ENCODE results near the gene SPATA6.
"Not testable (repeated sequence)": the region's sequence is repeated elsewhere in the genome, so short reads cannot be mapped to it uniquely, and the experiment has no call there.

SPATA6 gene

DNA sequence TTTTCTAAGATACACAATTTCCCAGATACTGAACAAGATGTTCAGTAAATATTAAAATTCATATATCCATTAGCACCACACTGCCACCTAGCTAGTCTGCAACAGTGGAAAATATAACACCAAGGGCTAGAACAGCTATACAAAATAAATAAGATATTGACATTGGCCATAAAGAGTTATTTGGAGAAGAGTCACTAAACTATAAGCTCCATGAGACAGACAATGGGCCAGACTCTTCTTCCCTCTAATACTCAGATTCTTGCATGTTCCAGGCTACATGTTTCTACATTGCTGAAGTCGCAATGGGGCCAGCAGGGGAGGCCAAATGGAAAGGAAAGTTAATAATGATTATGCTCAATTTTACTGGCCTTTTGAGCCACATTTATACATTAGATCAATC lies 21.5 kb downstream of the SPATA6 start:
- TF ChIP-seq, protein P1, sequence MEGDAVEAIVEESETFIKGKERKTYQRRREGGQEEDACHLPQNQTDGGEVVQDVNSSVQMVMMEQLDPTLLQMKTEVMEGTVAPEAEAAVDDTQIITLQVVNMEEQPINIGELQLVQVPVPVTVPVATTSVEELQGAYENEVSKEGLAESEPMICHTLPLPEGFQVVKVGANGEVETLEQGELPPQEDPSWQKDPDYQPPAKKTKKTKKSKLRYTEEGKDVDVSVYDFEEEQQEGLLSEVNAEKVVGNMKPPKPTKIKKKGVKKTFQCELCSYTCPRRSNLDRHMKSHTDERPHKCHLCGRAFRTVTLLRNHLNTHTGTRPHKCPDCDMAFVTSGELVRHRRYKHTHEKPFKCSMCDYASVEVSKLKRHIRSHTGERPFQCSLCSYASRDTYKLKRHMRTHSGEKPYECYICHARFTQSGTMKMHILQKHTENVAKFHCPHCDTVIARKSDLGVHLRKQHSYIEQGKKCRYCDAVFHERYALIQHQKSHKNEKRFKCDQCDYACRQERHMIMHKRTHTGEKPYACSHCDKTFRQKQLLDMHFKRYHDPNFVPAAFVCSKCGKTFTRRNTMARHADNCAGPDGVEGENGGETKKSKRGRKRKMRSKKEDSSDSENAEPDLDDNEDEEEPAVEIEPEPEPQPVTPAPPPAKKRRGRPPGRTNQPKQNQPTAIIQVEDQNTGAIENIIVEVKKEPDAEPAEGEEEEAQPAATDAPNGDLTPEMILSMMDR (IDR thresholded peaks at IDR 0.05; ENCODE audit: low read length, missing control alignments): peak; percentile 49
- no peak overlapping the region for H3K4me3 ChIP-seq (replicated peaks; ENCODE audit: low read depth, low read length)
- peak; percentile 22 for DNase-seq (ENCODE audit: low read depth)

DNA sequence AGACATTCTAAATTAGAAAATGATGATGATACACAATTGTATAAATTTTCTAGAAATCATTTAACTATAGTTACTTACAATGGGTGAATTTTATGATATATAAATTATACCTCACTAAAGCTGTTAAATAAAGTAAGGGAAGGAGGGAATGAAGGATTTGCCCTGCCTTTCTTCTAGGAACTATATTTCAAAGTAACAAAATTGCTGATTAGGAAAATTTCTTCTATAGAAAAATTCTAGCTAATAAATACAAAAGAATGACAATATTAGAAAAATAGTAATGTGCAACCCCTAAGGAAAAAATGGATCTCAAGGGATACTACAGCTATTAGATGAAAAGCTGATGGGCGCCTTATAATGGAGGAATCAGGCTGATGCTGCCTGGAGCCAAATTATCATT lies 23.1 kb downstream of the SPATA6 start:
- TF ChIP-seq, protein P1 (IDR thresholded peaks at IDR 0.05; ENCODE audit: low read length, missing control alignments): no peak
- DNase-seq (ENCODE audit: low read depth): no peak
- no peak overlapping the region for H3K4me3 ChIP-seq (replicated peaks; ENCODE audit: low read depth, low read length)

- H3K4me3 ChIP-seq (replicated peaks; ENCODE audit: low read depth, low read length); DNase-seq (ENCODE audit: low read depth): not testable (repeated sequence)
Measured at GRCh38 chr1:48444186-48444585, 27.8 kb downstream of the SPATA6 start.

DNA sequence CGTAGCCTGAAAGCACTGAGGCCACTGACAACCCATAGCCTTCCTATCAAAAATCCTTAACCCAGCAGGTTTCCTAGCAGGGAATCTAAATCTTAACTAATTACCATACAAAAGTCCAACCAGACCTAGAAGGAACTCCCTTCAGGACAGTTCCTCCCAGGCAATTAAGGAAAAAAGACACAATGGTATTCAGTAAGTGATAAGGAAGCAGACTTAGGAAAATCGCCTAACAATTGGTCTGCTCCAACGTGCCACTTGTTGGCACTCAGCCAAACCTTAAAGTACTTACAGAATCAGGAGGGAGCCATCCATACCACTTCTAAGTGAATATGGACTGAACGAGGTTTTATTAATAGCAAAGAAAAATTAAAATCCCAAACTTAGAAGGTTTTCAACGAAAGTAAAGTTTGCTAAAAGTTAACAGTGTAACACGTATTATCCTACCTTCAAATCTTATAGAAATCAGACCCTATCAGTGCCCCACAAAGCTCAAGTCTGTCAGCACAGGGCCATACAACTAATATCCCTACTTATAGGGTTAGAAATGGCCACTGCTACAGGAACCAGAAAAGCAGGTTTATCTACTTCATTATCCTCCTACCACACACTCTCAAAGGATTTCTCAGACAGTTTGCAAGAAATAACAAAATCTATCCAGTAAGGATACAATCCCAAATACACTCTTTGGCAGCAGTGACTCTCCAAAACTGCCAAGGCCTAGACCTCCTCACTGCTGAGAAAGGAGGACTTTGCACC lies 29.0 kb downstream of the SPATA6 start:
- no peak overlapping the region for H3K4me3 ChIP-seq (replicated peaks; ENCODE audit: low read depth, low read length)
- DNase-seq (ENCODE audit: low read depth): no peak
- TF ChIP-seq, protein P1 (IDR thresholded peaks at IDR 0.05; ENCODE audit: low read length, missing control alignments): no peak

DNA sequence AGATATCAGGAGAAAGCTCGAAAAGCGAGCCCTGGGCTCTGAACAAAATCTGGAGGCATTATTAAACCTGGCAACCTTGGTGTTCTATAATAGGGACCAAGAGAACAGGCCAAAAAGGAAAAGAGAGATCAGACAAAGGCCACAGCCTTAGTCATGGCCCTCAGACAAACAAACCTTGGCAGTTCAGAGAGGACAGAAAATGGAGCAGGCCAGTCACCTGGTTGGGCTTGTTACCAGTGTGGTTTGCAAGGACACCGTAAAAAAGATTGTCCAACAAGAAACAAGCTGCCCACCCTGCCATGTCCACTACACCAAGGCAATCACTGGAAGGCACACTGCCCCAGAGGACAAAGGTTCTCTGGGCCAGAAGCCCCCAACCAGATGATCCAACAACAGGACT lies 31.2 kb downstream of the SPATA6 start:
- H3K4me3 ChIP-seq (replicated peaks; ENCODE audit: low read depth, low read length); DNase-seq (ENCODE audit: low read depth): not testable (repeated sequence)

DNA sequence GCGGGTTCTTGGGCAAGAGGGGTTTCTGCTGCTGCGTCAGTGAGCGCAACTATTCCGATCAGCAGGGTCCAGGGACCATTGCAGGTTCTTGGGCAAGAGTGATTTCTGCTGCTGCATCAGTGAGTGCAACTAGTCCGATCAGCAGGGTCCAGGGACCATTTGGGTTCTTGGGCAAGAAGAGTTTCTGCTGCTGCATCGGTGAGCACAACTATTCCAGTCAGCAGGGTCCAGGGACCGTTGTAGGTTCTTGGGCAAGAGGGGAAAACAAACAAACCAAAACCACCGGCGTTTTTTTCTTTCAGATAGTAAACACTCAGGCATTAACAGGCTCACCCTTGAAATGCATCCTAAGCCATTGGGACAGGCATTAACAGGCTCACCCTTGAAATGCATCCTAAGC lies 32.6 kb downstream of the SPATA6 start:
- TF ChIP-seq, protein P1 (IDR thresholded peaks at IDR 0.05; ENCODE audit: low read length, missing control alignments): no peak
- DNase-seq (ENCODE audit: low read depth): no peak
- no peak overlapping the region for H3K4me3 ChIP-seq (replicated peaks; ENCODE audit: low read depth, low read length)

DNA sequence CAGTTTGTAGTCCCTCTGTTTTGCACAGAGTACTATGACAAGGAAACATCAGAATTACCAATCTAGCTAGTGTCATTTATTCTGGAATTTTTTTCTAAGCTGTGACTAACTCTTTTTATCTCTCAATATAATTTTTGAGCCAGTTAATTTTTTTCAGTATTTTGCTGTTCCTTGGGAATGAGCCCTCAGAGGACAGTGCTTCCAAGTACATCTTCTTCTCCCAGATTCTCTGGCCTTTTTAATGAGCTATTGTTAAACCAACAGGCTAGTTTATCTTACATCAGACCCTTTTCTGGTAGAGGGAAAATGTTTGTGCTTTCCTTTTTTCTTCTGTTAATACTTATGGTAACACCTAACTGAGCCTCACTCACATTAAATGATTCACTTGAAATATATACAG lies 34.6 kb downstream of the SPATA6 start:
- not testable (repeated sequence) for H3K4me3 ChIP-seq (replicated peaks; ENCODE audit: low read depth, low read length); DNase-seq (ENCODE audit: low read depth)

GRCh38 chr1:48435312-48436002 lies 36.5 kb downstream of the SPATA6 start:
- H3K4me3 ChIP-seq (replicated peaks; ENCODE audit: low read depth, low read length); DNase-seq (ENCODE audit: low read depth): not testable (repeated sequence)

- H3K4me3 ChIP-seq (replicated peaks; ENCODE audit: low read depth, low read length): no peak overlapping the region
- TF ChIP-seq, protein P1 (IDR thresholded peaks at IDR 0.05; ENCODE audit: low read length, missing control alignments): no peak
- no peak for DNase-seq (ENCODE audit: low read depth)
Measured at GRCh38 chr1:48430832-48431231, 41.2 kb downstream of the SPATA6 start.
